K562 (cell line): ENCODE data around the gene KLHL6. TPM values are rescaled to one million over a fixed set of nuclear protein-coding genes. Genes with fewer than 3 reads are reported as not detected.
A peak's percentile ranks its signal among the peaks of the same experiment; 100 is the strongest.

ENCODE experiments used
- ARNT ChIP-seq, 2 experiments: fragments of 450-650 bp; IDR thresholded peaks; 2 replicates each; pipeline ENCODE4 v1.6.1; 2016; ENCODE audit warnings: mild to moderate bottlenecking in 1 of 2
- ATF4 ChIP-seq: fragments of 450-650 bp; formaldehyde crosslinking; IDR thresholded peaks from 2 replicates; pipeline ENCODE4 v1.4.0; 2022; ENCODE audit warnings: mild to moderate bottlenecking, moderate library complexity
- ATF6 ChIP-seq: sonication (generic); formaldehyde crosslinking; IDR thresholded peaks from 2 replicates; pipeline ENCODE4 v1.4.0; 2020; ENCODE audit warnings: mild to moderate bottlenecking, missing genetic modification reagents
- CBFB ChIP-seq: sonication (generic); formaldehyde crosslinking; IDR thresholded peaks from 2 replicates; pipeline ENCODE4 v1.4.0; 2020; ENCODE audit warnings: mild to moderate bottlenecking, missing genetic modification reagents
- CEBPG ChIP-seq, 3 experiments: fragments of 200-800 bp in 1 of 3; sonication (Bioruptor generic) in 1 of 3; sonication (generic) in 1 of 3; formaldehyde crosslinking in 1 of 3; IDR thresholded peaks in 2 of 3; conservative IDR thresholded peaks in 1 of 3; 2 replicates each; pipeline versions ENCODE4 v1.6.1 to v1.8.0; 2016 to 2022; ENCODE audit warnings: missing compliant biosample characterization in 2 of 3, missing genetic modification characterization in 2 of 3, mild to moderate bottlenecking in 1 of 3, missing genetic modification reagents in 1 of 3
- DMBX1 ChIP-seq: fragments of 250-450 bp; sonication (Bioruptor Pico); IDR thresholded peaks from 2 replicates; pipeline ENCODE4 v1.8.0; 2022; ENCODE audit warnings: inconsistent platforms, mild to moderate bottlenecking, moderate library complexity, borderline replicate concordance
- E2F8 ChIP-seq: fragments of 450-650 bp; IDR thresholded peaks from 2 replicates; pipeline ENCODE4 v1.7.1; 2018; ENCODE audit warnings: mild to moderate bottlenecking, low read depth; ENCODE audit not compliant: partially characterized antibody
- MEF2A ChIP-seq: IDR thresholded peaks from 2 replicates; pipeline ENCODE4 v1.6.1; 2011; ENCODE audit warnings: low read depth, mild to moderate bottlenecking, low read length, moderate library complexity; ENCODE audit not compliant: control insufficient read depth
- NCOA6 ChIP-seq: fragments of 450-650 bp; IDR thresholded peaks from 2 replicates; pipeline ENCODE4 v1.6.1; 2017; ENCODE audit warnings: mild to moderate bottlenecking
- NR2C2 ChIP-seq, 2 experiments: fragments of 200-800 bp in 1 of 2; sonication (Bioruptor generic) in 1 of 2; sonication (generic) in 1 of 2; formaldehyde crosslinking in 1 of 2; IDR thresholded peaks; 2 replicates each; pipeline versions ENCODE4 v1.6.1 to v1.8.0; 2016 to 2022; ENCODE audit warnings: mild to moderate bottlenecking in 1 of 2, missing compliant biosample characterization in 1 of 2, missing genetic modification characterization in 1 of 2, missing genetic modification reagents in 1 of 2
- PKNOX1 ChIP-seq: fragments of 450-650 bp; IDR thresholded peaks from 2 replicates; pipeline ENCODE4 v1.6.1; 2016
- SAP30 ChIP-seq: fragments of 200-600 bp; sonication (generic); IDR thresholded peaks from 2 replicates; pipeline ENCODE4 v1.6.1; 2012; ENCODE audit warnings: borderline replicate concordance, low read depth, mild to moderate bottlenecking, moderate library complexity, low read length, control low read depth, inconsistent platforms; ENCODE audit not compliant: insufficient read depth, poor library complexity, severe bottlenecking
- SMARCA5 ChIP-seq: fragments of 450-650 bp; IDR thresholded peaks from 2 replicates; pipeline ENCODE4 v1.6.1; 2016
- TAF15 ChIP-seq: fragments of 200-400 bp; formaldehyde crosslinking; IDR thresholded peaks from 2 replicates; pipeline ENCODE4 v1.6.1; 2017; ENCODE audit warnings: mild to moderate bottlenecking, low read depth, low read length, moderate library complexity
- ZC3H8 ChIP-seq: fragments of 450-650 bp; IDR thresholded peaks from 2 replicates; pipeline ENCODE4 v1.6.1; 2017
- ZNF143 ChIP-seq: sonication (generic); formaldehyde crosslinking; IDR thresholded peaks from 2 replicates; pipeline ENCODE4 v1.9.0; 2022; ENCODE audit warnings: mild to moderate bottlenecking, missing genetic modification reagents
- ZNF217 ChIP-seq: sonication (generic); formaldehyde crosslinking; IDR thresholded peaks from 2 replicates; pipeline ENCODE4 v1.8.0; 2022; ENCODE audit warnings: mild to moderate bottlenecking, missing genetic modification reagents
- ZNF274 ChIP-seq: IDR thresholded peaks from 2 replicates; pipeline ENCODE4 v1.6.1; 2011; ENCODE audit warnings: low read depth, mild to moderate bottlenecking, low read length, moderate library complexity, borderline replicate concordance
- ZNF511 ChIP-seq: sonication (generic); formaldehyde crosslinking; IDR thresholded peaks from 2 replicates; pipeline ENCODE4 v1.8.0; 2022; ENCODE audit warnings: mild to moderate bottlenecking, missing genetic modification reagents
- ZNF589 ChIP-seq: fragments of 200-800 bp; sonication (Bioruptor generic); IDR thresholded peaks from 2 replicates; pipeline ENCODE4 v1.6.1; 2016; ENCODE audit warnings: low read depth, missing genetic modification characterization, missing compliant biosample characterization
- polyA plus RNA-seq, 8 experiments: library from polyadenylated mRNA; depleted of rRNA in 4 of 8; stranded (reverse) in 5 of 8; unstranded in 3 of 8; fragments of >200 nt; fragmentation: Nextera tagmentation in 2 of 8; fragmentation: Illumina TruSeq in 1 of 8; extraction: Ambion mirVana in 2 of 8; extraction: Trizol in 1 of 8; gene quantifications; 2 replicates each; pipeline versions ENCODE4 v1.2.1 to v1.2.3, GENCODE V29; 2011 to 2014; ENCODE audit warnings: inconsistent platforms in 1 of 8, missing spikeins in 1 of 8
- total RNA-seq, 7 experiments: library from RNA; depleted of rRNA in 6 of 7; stranded (reverse); fragments of >200 nt in 6 of 7; fragmentation: Illumina TruSeq in 2 of 7; extraction: Trizol in 2 of 7; gene quantifications; 2 replicates each; pipeline versions ENCODE4 v1.2.1 to v1.2.3, GENCODE V29; 2011 to 2021; ENCODE audit warnings: low replicate concordance in 1 of 7

The KLHL6 gene
- total and polyA plus RNA-seq, 9 of the 15 experiments (the other 6 are each of a cell fraction or from before 2014, with no cell fraction given), result 0.18 to 2.1 (median 1.4) TPM

GRCh38 chr3:183554377-183554776 is 1.1 kb downstream of the KLHL6 start (continued):
- TF ChIP-seq CEBPG (CRISPR knock-in tag; IDR thresholded peaks at IDR 0.05) (peak; percentile 60), CEBPG (tag; conservative IDR thresholded peaks at IDR 0.05 in 1 of 2, IDR thresholded peaks at IDR 0.05 in 1 of 2) (peak; percentile 15 to 65; a peak in 2 of 4 replicates), ATF6 (CRISPR knock-in tag) (no peak), ZC3H8 (no peak), E2F8 (no peak), SAP30 (no peak), TAF15 (no peak), MEF2A (no peak), ARNT (IDR thresholded peaks at IDR 0.05) (no peak), ATF4 (CRISPR knock-in tag) (0 out of 2 replicates have a peak, but pooled peaks have one; percentile 60), ZNF511 (no peak), ZNF217 (no peak), NR2C2 (CRISPR knock-in tag; IDR thresholded peaks at IDR 0.05) (no peak), NR2C2 (tag; IDR thresholded peaks at IDR 0.05) (no peak), ZNF143 (CRISPR knock-in tag) (no peak), SMARCA5 (no peak), NCOA6 (no peak), ZNF589 (CRISPR knock-in tag) (0 out of 2 replicates have a peak, but pooled peaks have one; percentile 28), PKNOX1 (no peak), CBFB (CRISPR knock-in tag) (no peak), ZNF274 (no peak), DMBX1 (no peak)
